GM12875 (cell line): ENCODE measurements around the gene TRAPPC6A.

ENCODE experiments used
- H3K4me3 ChIP-seq: one replicate; pipeline ENCODE4 v1.5.1; 2011; ENCODE audit warnings: low read depth, low read length, control low read depth
- CTCF ChIP-seq: IDR thresholded peaks from 2 replicates; pipeline ENCODE4 v1.5.1; 2011; ENCODE audit warnings: low read depth, mild to moderate bottlenecking, control low read depth, inconsistent platforms, low read length, moderate library complexity, borderline replicate concordance; ENCODE audit not compliant: insufficient read depth

TRAPPC6A gene

DNA sequence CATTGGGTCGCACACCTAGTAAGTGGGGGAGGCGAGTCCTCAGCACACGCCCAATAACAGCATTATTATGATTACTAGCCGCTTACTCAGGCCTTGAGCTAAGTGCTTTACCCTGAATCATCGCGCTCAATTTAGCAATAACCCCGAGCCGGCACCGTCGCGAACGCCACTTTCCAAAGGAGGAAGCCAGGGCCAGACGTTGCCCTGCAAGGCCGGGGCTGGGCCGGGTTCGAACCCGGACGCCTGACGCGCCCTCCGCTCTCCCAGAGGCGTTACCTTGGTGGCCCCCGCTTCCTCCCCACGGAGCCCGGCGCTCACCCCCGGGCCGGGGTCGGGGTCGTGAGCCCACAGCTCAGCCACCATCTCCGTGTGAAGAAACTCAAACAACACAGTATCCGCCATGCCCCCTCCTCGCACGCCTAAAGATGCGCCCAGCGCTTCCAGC lies at the start of gene TRAPPC6A:
TSS of gene TRAPPC6A (minus strand) at position 421 of the 445 bp plus-strand sequence. CDS start at position 402, 19 bp downstream.
- TF ChIP-seq CTCF, result no peak
- H3K4me3 ChIP-seq, result peak within 1 kb of the TSS; percentile 90

DNA sequence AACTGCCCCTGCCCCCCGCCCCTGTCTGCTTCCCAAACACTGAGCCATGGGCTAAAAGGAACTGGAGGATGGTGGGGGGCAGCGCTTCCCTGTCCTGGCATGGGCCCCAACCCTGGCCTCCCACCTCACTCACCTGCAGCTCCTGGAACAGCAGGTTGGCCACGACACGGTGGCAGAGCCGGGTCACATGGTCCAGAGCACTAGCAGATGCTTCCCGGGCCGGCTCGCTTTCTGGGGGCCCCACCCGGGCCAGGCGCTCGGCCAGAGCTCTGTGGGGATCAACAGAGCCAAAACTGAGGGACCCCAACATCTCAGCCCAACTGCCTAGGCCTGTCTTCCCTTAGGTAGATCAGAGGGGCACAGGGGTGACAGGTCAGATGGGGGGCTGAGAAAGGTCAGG lies 46.6 kb upstream of the TRAPPC6A start:
- H3K4me3 ChIP-seq, result no peak overlapping the region
- no peak for TF ChIP-seq CTCF

- H3K4me3 ChIP-seq, result no peak overlapping the region
- no peak for TF ChIP-seq CTCF
Measured at GRCh38 chr19:45223879-45224278, 45.8 kb upstream of the TRAPPC6A start.

DNA sequence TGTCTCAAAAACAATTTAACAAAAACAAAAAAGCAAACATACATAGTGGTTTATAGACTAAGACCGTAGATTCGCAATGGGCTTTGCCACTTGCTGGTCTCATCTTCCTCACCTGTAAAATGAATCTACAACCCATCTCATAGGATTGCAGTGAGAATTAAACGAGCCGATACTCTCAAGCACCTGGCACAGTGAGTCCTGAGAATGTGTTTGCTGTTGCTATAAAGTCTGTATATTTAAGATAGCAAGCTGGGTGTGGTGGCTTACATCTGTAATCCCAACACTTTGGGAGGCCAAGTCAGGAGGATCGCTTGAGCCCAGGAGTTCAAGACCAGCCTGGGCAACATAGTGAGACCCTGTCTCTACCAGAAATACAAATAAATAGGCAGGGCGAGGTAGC lies 44.7 kb upstream of the TRAPPC6A start:
- no peak for TF ChIP-seq CTCF
- H3K4me3 ChIP-seq, result no peak overlapping the region

GRCh38 chr19:45218911-45219743 lies 41.1 kb upstream of the TRAPPC6A start:
- no peak overlapping the region for H3K4me3 ChIP-seq
- no peak for TF ChIP-seq CTCF

GRCh38 chr19:45218426-45218825 lies 40.4 kb upstream of the TRAPPC6A start:
- no peak for TF ChIP-seq CTCF

GRCh38 chr19:45217957-45218334 lies 39.9 kb upstream of the TRAPPC6A start:
- H3K4me3 ChIP-seq, result no peak overlapping the region
- no peak for TF ChIP-seq CTCF

More at GRCh38 chr19:45218426-45218825, 40.4 kb upstream of the TRAPPC6A start:
- H3K4me3 ChIP-seq, result no peak overlapping the region
